Liver (tissue), 3 donors: Measurements from ENCODE around the gene RAD51B.

Source experiments
- ATF3 ChIP-seq: IDR thresholded peaks from 2 replicates; pipeline ENCODE4 v1.6.1; 2016; ENCODE audit warnings: antibody characterized with exemption
- CTCF ChIP-seq: fragments of 150-350 bp; IDR thresholded peaks from 2 replicates; pipeline ENCODE4 v1.5.1; 2017; ENCODE audit warnings: improper control_type of control experiment, low read depth, low read length; ENCODE audit not compliant: missing input control
- EGR1 ChIP-seq, 2 donors: IDR thresholded peaks; 2 replicates each; pipeline ENCODE4 v1.6.1; 2016 to 2018; ENCODE audit warnings: antibody characterized with exemption in 2 of 2, low read depth in 2 of 2
- FOXA1 ChIP-seq: IDR thresholded peaks from 2 replicates; pipeline ENCODE4 v1.6.1; 2016; ENCODE audit warnings: antibody characterized with exemption
- GABPA ChIP-seq, 2 donors: IDR thresholded peaks in 1 of 2; conservative IDR thresholded peaks in 1 of 2; 2 replicates each; pipeline ENCODE4 v1.6.1; 2016; ENCODE audit warnings: antibody characterized with exemption in 2 of 2, mild to moderate bottlenecking in 1 of 2, moderate library complexity in 1 of 2
- HNF4G ChIP-seq: IDR thresholded peaks from 2 replicates; pipeline ENCODE4 v1.6.1; 2016; ENCODE audit warnings: antibody characterized with exemption
- JUND ChIP-seq, 2 donors: IDR thresholded peaks; 2 replicates each; pipeline ENCODE4 v1.6.1; 2016; ENCODE audit warnings: antibody characterized with exemption in 2 of 2
- MAX ChIP-seq: IDR thresholded peaks from 2 replicates; pipeline ENCODE4 v1.6.1; 2016; ENCODE audit warnings: antibody characterized with exemption
- RAD21 ChIP-seq, 2 donors: IDR thresholded peaks; 2 replicates each; pipeline ENCODE4 v1.6.1; 2016; ENCODE audit warnings: antibody characterized with exemption in 2 of 2, mild to moderate bottlenecking in 2 of 2
- REST ChIP-seq: IDR thresholded peaks from 2 replicates; pipeline ENCODE4 v1.6.1; 2016; ENCODE audit warnings: antibody characterized with exemption, mild to moderate bottlenecking
- SP1 ChIP-seq: IDR thresholded peaks from 2 replicates; pipeline ENCODE4 v1.6.1; 2018; ENCODE audit warnings: antibody characterized with exemption, mild to moderate bottlenecking
- TAF1 ChIP-seq: conservative IDR thresholded peaks from 2 replicates; pipeline ENCODE4 v1.6.1; 2016; ENCODE audit warnings: antibody characterized with exemption, mild to moderate bottlenecking
- YY1 ChIP-seq: IDR thresholded peaks from 2 replicates; pipeline ENCODE4 v1.6.1; 2016; ENCODE audit warnings: antibody characterized with exemption, mild to moderate bottlenecking
- ZBTB33 ChIP-seq: IDR thresholded peaks from 2 replicates; pipeline ENCODE4 v1.6.1; 2016; ENCODE audit warnings: antibody characterized with exemption
- donor health status: healthy.
- donor health status: healthy.

GRCh38 chr14:67932708-67933246 lies 113.2 kb downstream of the RAD51B start:
- TF ChIP-seq CTCF (no peak), TAF1 (no peak), YY1 (no peak), SP1 (no peak), MAX (no peak), REST (no peak), GABPA (IDR thresholded peaks at IDR 0.05 in 1 of 2, conservative IDR thresholded peaks at IDR 0.05 in 1 of 2) (no peak), JUND (IDR thresholded peaks at IDR 0.05) (no peak), HNF4G (no peak), EGR1 (IDR thresholded peaks at IDR 0.05; ENCODE audit: low read depth in 2 of 2) (no peak), RAD21 (IDR thresholded peaks at IDR 0.05) (no peak), ZBTB33 (no peak), FOXA1 (no peak), ATF3 (no peak)
